Activated T-helper 1 cell treated with anti-CD3 and anti-CD28 coated beads, Interleukin-12 subunit alpha, Interleukin-12 subunit beta, Interleukin-2, Interleukin-4 antibody, amounts not matched to agents 30 ng/mL and 10 ng/mL and 1 ng/mL, durations not matched to agents 14 hours and 24 hours and 36 hours (primary cell): ENCODE results near the gene FAN1. TPM values are rescaled to one million over a fixed set of nuclear protein-coding genes. Genes with fewer than 3 reads are reported as not detected.

Experiments
- DNase-seq: peaks from one replicate; pipeline ENCODE4 v3.0.0; 2021; ENCODE audit warnings: low spot score
- H3K27ac Mint-ChIP-seq: one replicate; pipeline ENCODE4 v1.8.0; 2021; ENCODE audit warnings: mild to moderate bottlenecking, mixed read lengths
- H3K27me3 Mint-ChIP-seq: one replicate; pipeline ENCODE4 v1.8.0; 2022; ENCODE audit warnings: mild to moderate bottlenecking, moderate library complexity, mixed read lengths; ENCODE audit not compliant: insufficient read depth
- H3K36me3 Mint-ChIP-seq: one replicate; pipeline ENCODE4 v1.8.0; 2021; ENCODE audit warnings: low read depth, mixed read lengths
- H3K4me1 Mint-ChIP-seq: one replicate; pipeline ENCODE4 v1.8.0; 2021; ENCODE audit warnings: low read depth, mixed read lengths
- H3K4me3 Mint-ChIP-seq: one replicate; pipeline ENCODE4 v1.8.0; 2021; ENCODE audit warnings: mild to moderate bottlenecking, moderate library complexity, mixed read lengths
- H3K9me3 Mint-ChIP-seq: one replicate; pipeline ENCODE4 v1.8.0; 2021; ENCODE audit warnings: mixed read lengths
- intact Hi-C: fragments of 100-400 bp; cut with micrococcal nuclease; formaldehyde crosslinking; loops from one replicate; pipeline ENCODE4 v1.15.1; 2024
- total RNA-seq: library from RNA; stranded (reverse); gene quantifications from 2 replicates; pipeline ENCODE4 v1.2.3, GENCODE V29; 2022

The FAN1 gene
- total RNA-seq, 1 donor from 2014 or later: 26.5 TPM

GRCh38 chr15:30941520-30941919 lies 37.8 kb downstream of the FAN1 start:
- no peaks in the 10 kb centered on the region for H3K27me3 Mint-ChIP-seq
- H3K9me3 Mint-ChIP-seq: no peaks in the 10 kb centered on the region
- no peak overlapping the region for H3K4me3 Mint-ChIP-seq
- no peaks in the 10 kb centered on the region for H3K4me1 Mint-ChIP-seq
- no peak overlapping the region for H3K27ac Mint-ChIP-seq
- no peak for DNase-seq
- intact Hi-C loops: no loop called here
- H3K36me3 Mint-ChIP-seq: peaks cover 36% of the 10 kb centered on the region

DNA sequence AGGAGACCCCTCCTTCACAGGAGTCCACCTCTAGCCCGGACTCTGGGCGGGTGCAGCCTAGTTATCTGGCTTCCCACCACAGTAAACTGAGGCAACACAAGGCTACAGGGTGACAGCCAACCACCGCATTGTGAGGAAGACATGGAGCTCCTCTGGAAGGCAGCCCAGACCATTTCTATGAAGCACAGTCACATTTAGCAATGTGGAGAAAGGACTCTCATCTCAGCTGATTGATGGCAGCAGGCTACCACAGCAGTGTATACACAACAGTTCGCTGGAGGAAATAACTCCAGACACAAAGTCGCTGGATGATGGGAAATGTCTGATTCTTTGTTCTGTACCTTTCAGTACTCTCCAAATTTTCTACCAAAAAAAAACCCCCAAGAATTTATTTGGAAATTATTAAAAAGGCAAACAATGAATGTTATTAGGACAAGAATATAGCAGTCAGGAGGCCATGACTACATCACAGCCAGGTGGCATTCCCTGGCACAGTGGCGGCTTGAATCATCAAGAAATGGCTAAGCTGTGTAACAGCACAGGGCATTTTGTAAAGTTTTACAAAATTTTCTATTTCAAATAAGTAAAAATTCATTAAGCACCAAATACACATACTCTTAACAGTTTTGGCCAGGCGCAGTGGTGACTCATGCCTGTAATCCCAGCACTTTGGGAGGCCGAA lies 40.1 kb downstream of the FAN1 start:
- H3K27ac Mint-ChIP-seq: no peak overlapping the region
- intact Hi-C loops: no loop called here
- H3K9me3 Mint-ChIP-seq: no peaks in the 10 kb centered on the region
- H3K27me3 Mint-ChIP-seq: no peaks in the 10 kb centered on the region
- DNase-seq: no peak
- no peak overlapping the region for H3K4me3 Mint-ChIP-seq
- peaks cover 43% of the 10 kb centered on the region for H3K36me3 Mint-ChIP-seq
- H3K4me1 Mint-ChIP-seq: no peaks in the 10 kb centered on the region

DNA sequence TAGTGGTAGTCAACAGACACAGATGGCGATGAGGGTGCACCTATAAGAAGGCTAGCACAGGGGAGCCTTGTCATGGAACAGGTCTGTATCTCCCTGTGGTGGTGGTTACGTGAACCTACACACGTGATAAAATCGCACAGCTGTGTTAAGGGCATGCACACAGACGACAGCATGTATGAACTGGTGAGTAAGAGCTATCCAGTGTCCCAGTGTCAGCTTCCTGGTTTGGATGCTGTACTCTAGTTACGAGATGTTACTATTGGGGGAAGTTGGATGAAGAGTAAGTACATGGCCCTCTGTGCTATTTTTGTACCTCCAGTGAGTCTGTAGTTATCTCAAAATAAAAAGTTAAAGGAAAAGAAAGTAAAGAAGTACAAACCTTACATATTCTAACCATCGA lies 49.5 kb downstream of the FAN1 start:
- no peak overlapping the region for H3K4me3 Mint-ChIP-seq
- no peak overlapping the region for H3K27ac Mint-ChIP-seq
- intact Hi-C loops: no loop called here
- peaks cover 4% of the 10 kb centered on the region for H3K9me3 Mint-ChIP-seq
- no peaks in the 10 kb centered on the region for H3K27me3 Mint-ChIP-seq
- peaks cover 53% of the 10 kb centered on the region for H3K36me3 Mint-ChIP-seq
- H3K4me1 Mint-ChIP-seq: peaks cover 20% of the 10 kb centered on the region
- no peak for DNase-seq

GRCh38 chr15:30953731-30954378 lies 50.1 kb downstream of the FAN1 start:
- H3K27ac Mint-ChIP-seq: peak overlapping the region; percentile 29
- peaks cover 49% of the 10 kb centered on the region for H3K36me3 Mint-ChIP-seq
- no peak overlapping the region for H3K4me3 Mint-ChIP-seq
- H3K27me3 Mint-ChIP-seq: no peaks in the 10 kb centered on the region
- peaks cover 4% of the 10 kb centered on the region for H3K9me3 Mint-ChIP-seq
- no peak for DNase-seq
- H3K4me1 Mint-ChIP-seq: peaks cover 20% of the 10 kb centered on the region
- intact Hi-C loops: no loop called here

GRCh38 chr15:30954674-30955073 lies 51.0 kb downstream of the FAN1 start:
- Mint-ChIP-seq H3K36me3 (peaks cover 45% of the 10 kb centered on the region), H3K4me3 (no peak overlapping the region), H3K4me1 (peaks cover 20% of the 10 kb centered on the region), H3K27ac (no peak overlapping the region), H3K9me3 (no peaks in the 10 kb centered on the region), H3K27me3 (no peaks in the 10 kb centered on the region)
- intact Hi-C loops: no loop called here
- DNase-seq: no peak

DNA sequence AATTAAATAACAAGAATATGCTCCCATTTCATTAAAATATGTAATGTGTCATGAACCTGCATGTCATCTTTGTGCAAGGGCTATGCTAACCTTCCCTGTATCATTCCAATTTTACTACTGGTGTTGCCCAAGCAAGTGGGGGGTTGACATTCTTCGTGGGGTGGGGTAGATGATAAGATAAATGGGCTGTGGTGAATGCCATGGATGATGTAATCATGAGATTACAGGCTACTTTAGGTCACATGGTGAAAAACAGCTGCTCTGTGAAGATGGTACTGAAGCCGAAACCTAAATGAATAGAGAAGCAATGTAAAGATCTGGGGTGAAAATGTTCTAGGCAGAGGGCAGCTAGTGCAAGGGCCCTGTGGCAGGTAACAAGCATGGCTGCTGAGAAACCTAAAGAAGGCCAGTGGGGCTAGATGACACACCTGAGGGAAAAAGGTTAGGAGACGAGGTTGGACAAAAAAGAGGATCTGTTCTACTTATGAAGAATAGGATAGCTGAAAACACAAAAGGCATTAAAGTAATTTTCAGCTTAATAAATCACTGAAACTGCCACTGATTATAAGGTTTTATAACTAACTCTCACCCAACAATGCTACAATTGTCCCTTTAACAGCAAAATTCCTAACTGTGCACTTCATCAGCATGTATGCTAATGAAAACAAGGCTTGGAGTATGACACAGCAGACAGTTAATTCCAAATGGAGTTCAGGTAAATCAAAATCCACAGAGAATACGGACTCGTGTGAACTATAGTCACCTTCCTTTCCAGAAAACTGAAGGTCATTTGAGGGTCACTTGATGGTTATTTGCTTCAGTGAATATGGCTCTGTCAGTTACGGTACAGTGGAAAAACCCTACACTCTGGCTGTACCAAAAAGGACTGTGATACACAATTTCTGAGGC lies 52.8 kb downstream of the FAN1 start:
- intact Hi-C loops: no loop called here
- no peak overlapping the region for H3K4me3 Mint-ChIP-seq
- no peak for DNase-seq
- H3K4me1 Mint-ChIP-seq: peaks cover 20% of the 10 kb centered on the region
- H3K9me3 Mint-ChIP-seq: no peaks in the 10 kb centered on the region
- H3K36me3 Mint-ChIP-seq: peaks cover 45% of the 10 kb centered on the region
- H3K27me3 Mint-ChIP-seq: no peaks in the 10 kb centered on the region
- peak overlapping the region; percentile 26 for H3K27ac Mint-ChIP-seq

- no peaks in the 10 kb centered on the region for H3K9me3 Mint-ChIP-seq
- H3K4me3 Mint-ChIP-seq: no peak overlapping the region
- no peak overlapping the region for H3K27ac Mint-ChIP-seq
- H3K27me3 Mint-ChIP-seq: no peaks in the 10 kb centered on the region
- peaks cover 35% of the 10 kb centered on the region for H3K4me1 Mint-ChIP-seq
- DNase-seq: no peak
- intact Hi-C loops: no loop called here
- peaks cover 46% of the 10 kb centered on the region for H3K36me3 Mint-ChIP-seq
Observed at GRCh38 chr15:30958219-30958618, 54.5 kb downstream of the FAN1 start.

DNA sequence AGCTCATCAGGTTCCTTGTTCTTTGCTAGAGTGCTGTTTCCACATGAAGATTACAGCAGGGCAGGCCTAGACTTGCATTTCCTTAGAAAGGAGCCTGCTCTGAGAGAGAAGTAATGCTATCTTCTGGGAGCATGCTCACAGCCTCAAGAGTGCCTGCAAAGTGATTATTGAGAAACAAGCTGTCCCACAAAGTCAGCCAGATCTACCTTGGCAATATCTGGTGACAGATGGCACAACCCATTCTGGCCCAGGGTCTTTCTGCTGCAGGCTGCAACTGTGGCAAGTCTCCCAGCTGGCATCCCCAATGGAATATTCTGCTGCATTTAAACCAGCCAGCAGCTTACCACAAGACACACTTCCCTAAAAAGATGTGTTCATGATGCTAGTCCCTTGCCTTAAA lies 58.4 kb downstream of the FAN1 start:
- intact Hi-C loops: loop anchor here (10.0 kb wide), 1 partner anchor 163 kb away; no protein-coding TSS in a partner anchor
- Mint-ChIP-seq H3K36me3 (peaks cover 32% of the 10 kb centered on the region), H3K4me1 (peaks cover 15% of the 10 kb centered on the region), H3K27me3 (no peaks in the 10 kb centered on the region), H3K9me3 (no peaks in the 10 kb centered on the region), H3K27ac (no peak overlapping the region), H3K4me3 (no peak overlapping the region)
- DNase-seq: no peak

DNA sequence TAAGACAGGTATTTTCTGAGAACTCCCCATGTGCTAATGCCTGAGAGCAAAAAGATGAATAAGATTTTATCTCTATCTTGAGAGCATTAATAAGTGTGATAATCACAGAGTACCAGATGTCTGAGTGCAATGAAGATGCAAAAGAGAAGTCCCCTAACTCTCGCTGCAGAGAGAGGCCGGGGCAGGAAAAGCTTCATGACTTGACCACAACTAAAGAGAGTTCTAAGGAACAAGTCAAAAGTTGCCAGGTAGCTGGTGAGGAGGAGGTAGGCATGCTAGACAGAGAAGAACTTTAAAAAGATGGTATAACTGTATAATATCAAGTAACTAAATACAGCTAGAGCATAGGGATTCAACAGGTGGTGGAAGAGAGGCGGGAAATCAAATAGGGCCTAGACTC lies 58.9 kb downstream of the FAN1 start:
- H3K4me3 Mint-ChIP-seq: no peak overlapping the region
- H3K27me3 Mint-ChIP-seq: no peaks in the 10 kb centered on the region
- no peaks in the 10 kb centered on the region for H3K9me3 Mint-ChIP-seq
- DNase-seq: no peak
- H3K36me3 Mint-ChIP-seq: peaks cover 26% of the 10 kb centered on the region
- no peak overlapping the region for H3K27ac Mint-ChIP-seq
- peaks cover 15% of the 10 kb centered on the region for H3K4me1 Mint-ChIP-seq
- intact Hi-C loops: loop anchor here (10.0 kb wide), 1 partner anchor 162 kb away; no protein-coding TSS in a partner anchor

- Mint-ChIP-seq H3K9me3 (no peaks in the 10 kb centered on the region), H3K27ac (no peak overlapping the region), H3K36me3 (peaks cover 23% of the 10 kb centered on the region), H3K4me3 (no peak overlapping the region), H3K4me1 (peaks cover 18% of the 10 kb centered on the region), H3K27me3 (no peaks in the 10 kb centered on the region)
- intact Hi-C loops: loop anchor here (10.0 kb wide), 1 partner anchor 161 kb away; no protein-coding TSS in a partner anchor
- DNase-seq: no peak
Observed at GRCh38 chr15:30963681-30964080, 60.0 kb downstream of the FAN1 start.

GRCh38 chr15:30969724-30970123 lies 66.0 kb downstream of the FAN1 start:
- intact Hi-C loops: loop anchor here (10.0 kb wide), 1 partner anchor 155 kb away; no protein-coding TSS in a partner anchor
- no peak overlapping the region for H3K27ac Mint-ChIP-seq
- no peaks in the 10 kb centered on the region for H3K27me3 Mint-ChIP-seq
- peaks cover 18% of the 10 kb centered on the region for H3K36me3 Mint-ChIP-seq
- DNase-seq: no peak
- H3K4me3 Mint-ChIP-seq: no peak overlapping the region
- no peaks in the 10 kb centered on the region for H3K9me3 Mint-ChIP-seq
- peaks cover 25% of the 10 kb centered on the region for H3K4me1 Mint-ChIP-seq

DNA sequence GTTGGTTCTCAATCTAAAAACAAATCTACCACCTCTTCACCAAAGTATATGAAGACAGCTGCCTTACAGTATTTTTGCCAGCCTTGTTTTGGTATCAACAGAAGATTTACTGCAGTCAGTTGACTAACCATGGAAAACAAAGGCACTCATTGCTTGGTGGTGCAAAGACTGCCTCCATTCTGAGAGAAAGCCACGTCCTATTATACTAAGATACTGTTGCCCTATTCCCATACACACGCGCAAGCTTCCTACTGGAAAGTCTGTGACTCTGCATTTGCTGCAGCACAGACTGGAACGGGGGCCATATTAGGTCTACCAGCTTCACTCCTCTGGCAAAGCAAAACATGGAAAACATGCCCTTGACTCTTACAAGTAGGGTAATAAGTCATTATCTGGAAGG lies 69.7 kb downstream of the FAN1 start:
- Mint-ChIP-seq H3K27me3 (no peaks in the 10 kb centered on the region), H3K36me3 (peaks cover 20% of the 10 kb centered on the region), H3K4me3 (no peak overlapping the region), H3K27ac (no peak overlapping the region), H3K4me1 (peaks cover 25% of the 10 kb centered on the region), H3K9me3 (no peaks in the 10 kb centered on the region)
- intact Hi-C loops: no loop called here
- DNase-seq: no peak

DNA sequence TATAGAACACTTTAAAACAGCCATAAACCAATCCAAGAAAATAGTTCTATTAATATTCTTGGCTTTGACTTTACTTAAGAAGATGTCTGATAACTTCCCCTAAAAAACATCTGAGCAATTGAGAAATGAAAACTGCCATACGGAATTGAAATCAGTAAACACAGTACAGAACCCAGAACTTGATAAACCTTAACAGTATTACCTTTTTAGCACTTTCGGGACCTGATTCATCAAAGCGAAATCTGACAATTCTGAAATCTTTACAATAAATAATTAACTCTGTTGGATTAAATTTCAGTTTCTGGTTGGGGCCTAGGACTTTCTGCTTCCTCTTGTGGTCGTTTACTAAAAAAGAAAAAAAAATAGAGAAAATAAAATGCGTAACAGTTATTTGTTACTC lies 70.4 kb downstream of the FAN1 start:
- DNase-seq: no peak
- intact Hi-C loops: no loop called here
- H3K4me3 Mint-ChIP-seq: no peak overlapping the region
- H3K27ac Mint-ChIP-seq: no peak overlapping the region
- peaks cover 24% of the 10 kb centered on the region for H3K4me1 Mint-ChIP-seq
- H3K9me3 Mint-ChIP-seq: no peaks in the 10 kb centered on the region
- no peaks in the 10 kb centered on the region for H3K27me3 Mint-ChIP-seq
- H3K36me3 Mint-ChIP-seq: peaks cover 21% of the 10 kb centered on the region
